Rectal smooth muscle tissue (tissue), 1 donor: Measurements from ENCODE around the gene ADGRV1.

Experiments
- H3K27ac ChIP-seq: one replicate; pipeline ENCODE4 v1.7.0; 2013; ENCODE audit warnings: low read depth, low read length, inconsistent platforms
- H3K27me3 ChIP-seq: one replicate; pipeline ENCODE4 v1.7.0; 2013; ENCODE audit warnings: low read length; ENCODE audit not compliant: control insufficient read depth, insufficient read depth
- H3K36me3 ChIP-seq: one replicate; pipeline ENCODE4 v1.7.0; 2013; ENCODE audit warnings: low read length; ENCODE audit not compliant: control insufficient read depth, insufficient read depth
- H3K4me1 ChIP-seq: one replicate; pipeline ENCODE4 v1.7.0; 2013; ENCODE audit warnings: low read length; ENCODE audit not compliant: control insufficient read depth, insufficient read depth
- H3K4me3 ChIP-seq: one replicate; pipeline ENCODE4 v1.7.0; 2013; ENCODE audit warnings: low read length
- H3K9ac ChIP-seq: one replicate; pipeline ENCODE4 v1.7.0; 2013; ENCODE audit warnings: low read length

The ADGRV1 gene

DNA sequence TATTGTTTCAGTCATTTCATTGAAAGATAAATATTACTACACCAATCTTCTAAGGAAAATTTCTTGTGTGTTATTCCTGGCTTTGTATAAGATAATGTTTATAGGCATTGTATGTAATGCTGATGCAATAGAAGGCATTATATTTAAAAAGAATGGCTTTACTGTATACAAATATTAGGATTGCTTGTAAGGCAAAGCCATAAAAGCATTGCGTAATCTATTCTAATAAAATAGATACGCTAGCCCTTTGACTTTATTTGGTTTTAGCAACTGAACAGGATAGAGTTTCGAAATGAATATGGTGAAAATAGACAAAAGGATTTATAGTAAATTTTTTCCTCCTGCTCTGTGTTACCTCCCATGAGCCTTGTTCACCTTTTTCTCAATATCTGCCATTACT is 23.7 kb upstream of the ADGRV1 start:
- H3K9ac ChIP-seq, result no peak overlapping the region
- no peak overlapping the region for H3K4me3 ChIP-seq
- no peak overlapping the region for H3K27ac ChIP-seq
- H3K27me3 ChIP-seq, result no peaks in the 10 kb centered on the region
- no peaks in the 10 kb centered on the region for H3K36me3 ChIP-seq
- peaks cover 4% of the 10 kb centered on the region for H3K4me1 ChIP-seq

DNA sequence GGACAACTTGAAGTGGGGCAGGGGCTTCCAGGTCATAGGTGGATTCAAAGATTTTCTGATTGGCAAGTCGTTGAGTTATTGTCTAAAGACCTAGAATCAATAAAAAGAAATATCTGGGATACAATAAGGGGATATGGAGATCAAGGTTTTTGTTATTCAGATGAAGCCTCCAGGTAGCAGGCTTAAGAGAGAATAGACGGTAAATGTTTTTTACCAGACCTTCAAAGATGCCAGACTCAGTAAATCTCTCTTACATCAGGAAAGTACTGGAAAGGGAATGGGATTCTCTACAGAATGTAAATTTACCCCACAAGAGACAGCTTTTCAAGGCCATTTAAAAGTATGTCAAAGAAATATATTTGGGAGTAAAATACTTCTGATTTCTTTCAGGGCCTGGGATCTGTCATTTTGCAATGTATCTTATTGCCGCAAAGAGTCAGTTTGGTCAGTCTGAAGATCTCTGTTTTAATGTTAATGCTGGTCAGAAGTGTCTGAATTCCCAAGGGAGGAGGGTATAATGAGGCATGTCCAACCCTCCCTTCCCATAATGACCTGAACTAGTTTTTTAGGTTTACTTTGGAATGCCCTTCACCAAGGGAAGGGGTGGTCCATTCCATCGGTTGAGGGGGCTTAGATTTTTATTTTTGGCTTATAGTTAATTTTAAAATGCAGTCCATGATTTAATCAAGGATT is 15.6 kb upstream of the ADGRV1 start:
- Histone ChIP-seq H3K27me3 (no peaks in the 10 kb centered on the region), H3K4me3 (no peak overlapping the region), H3K9ac (no peak overlapping the region), H3K4me1 (no peaks in the 10 kb centered on the region), H3K36me3 (no peaks in the 10 kb centered on the region), H3K27ac (no peak overlapping the region)

DNA sequence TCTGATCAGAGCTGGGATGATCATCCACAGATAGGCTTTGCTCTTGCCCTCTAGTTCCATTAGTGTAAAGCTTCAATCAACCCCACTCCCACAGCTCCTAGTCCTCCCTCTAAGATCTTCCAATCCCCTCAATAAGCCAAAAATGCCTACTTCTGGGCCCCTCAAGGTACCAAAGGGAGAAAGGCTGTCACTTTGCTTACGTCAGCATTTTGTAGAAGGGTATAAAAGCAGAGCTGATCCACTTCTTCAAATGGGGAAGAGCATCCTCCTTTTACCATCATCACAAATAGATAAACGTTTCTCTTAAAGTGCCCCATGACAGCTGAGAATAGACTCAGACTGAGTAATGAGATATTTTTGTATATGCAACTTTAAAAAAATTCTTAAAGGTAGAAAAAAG is 13.1 kb upstream of the ADGRV1 start:
- Histone ChIP-seq H3K27ac (no peak overlapping the region), H3K27me3 (no peaks in the 10 kb centered on the region), H3K36me3 (no peaks in the 10 kb centered on the region), H3K4me3 (no peak overlapping the region), H3K9ac (no peak overlapping the region), H3K4me1 (no peaks in the 10 kb centered on the region)

DNA sequence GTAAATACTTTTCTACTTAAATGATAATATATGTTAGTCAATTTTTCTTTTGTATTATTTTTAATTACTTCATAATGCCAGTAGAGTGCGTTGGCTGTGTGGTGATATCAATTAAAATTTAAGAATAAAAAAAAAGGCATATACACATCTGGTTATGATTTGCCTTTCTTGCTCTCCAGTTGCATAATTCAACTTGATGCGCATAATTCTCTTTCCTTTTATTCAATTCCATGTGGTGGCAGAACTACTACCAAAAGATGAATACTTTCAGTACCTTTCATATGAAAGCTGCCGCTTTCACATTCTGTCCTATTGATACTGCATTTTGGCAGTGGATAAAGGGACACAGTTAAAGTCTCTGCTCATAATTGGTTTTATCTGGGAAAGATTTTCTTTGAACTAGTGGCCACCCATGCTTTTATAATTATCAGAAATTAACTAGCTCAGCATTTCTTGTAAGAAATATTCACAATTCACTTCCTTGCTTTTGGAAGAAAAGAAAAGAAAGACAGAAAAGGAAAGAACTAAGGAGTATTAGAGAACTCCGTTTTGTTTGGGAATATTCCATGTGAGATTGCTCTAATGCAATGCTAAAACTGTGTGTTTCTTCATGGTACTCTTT is 12.3 kb upstream of the ADGRV1 start:
- Histone ChIP-seq H3K4me3 (no peak overlapping the region), H3K27ac (no peak overlapping the region), H3K9ac (no peak overlapping the region), H3K36me3 (no peaks in the 10 kb centered on the region), H3K27me3 (no peaks in the 10 kb centered on the region), H3K4me1 (no peaks in the 10 kb centered on the region)

- Histone ChIP-seq H3K9ac (no peak overlapping the region), H3K27ac (no peak overlapping the region), H3K4me1 (no peaks in the 10 kb centered on the region), H3K27me3 (no peaks in the 10 kb centered on the region), H3K4me3 (no peak overlapping the region), H3K36me3 (no peaks in the 10 kb centered on the region)
Measured at GRCh38 chr5:90547072-90547536, 11.5 kb upstream of the ADGRV1 start.

GRCh38 chr5:90548069-90548593 is 10.5 kb upstream of the ADGRV1 start:
- H3K9ac ChIP-seq, result no peak overlapping the region
- H3K4me1 ChIP-seq, result no peaks in the 10 kb centered on the region
- H3K27me3 ChIP-seq, result peaks cover 3% of the 10 kb centered on the region
- no peaks in the 10 kb centered on the region for H3K36me3 ChIP-seq
- H3K4me3 ChIP-seq, result no peak overlapping the region
- no peak overlapping the region for H3K27ac ChIP-seq

- Histone ChIP-seq H3K4me3 (no peak overlapping the region), H3K9ac (no peak overlapping the region), H3K27ac (no peak overlapping the region)
Measured at GRCh38 chr5:90549223-90549622, 9.4 kb upstream of the ADGRV1 start.

GRCh38 chr5:90549729-90550275 is 8.8 kb upstream of the ADGRV1 start:
- no peak overlapping the region for H3K4me3 ChIP-seq
- H3K27me3 ChIP-seq, result peaks cover 3% of the 10 kb centered on the region
- H3K9ac ChIP-seq, result no peak overlapping the region
- H3K4me1 ChIP-seq, result no peaks in the 10 kb centered on the region
- H3K27ac ChIP-seq, result no peak overlapping the region
- no peaks in the 10 kb centered on the region for H3K36me3 ChIP-seq

More at GRCh38 chr5:90549223-90549622, 9.4 kb upstream of the ADGRV1 start:
- H3K36me3 ChIP-seq, result no peaks in the 10 kb centered on the region
- no peaks in the 10 kb centered on the region for H3K4me1 ChIP-seq
- H3K27me3 ChIP-seq, result peaks cover 3% of the 10 kb centered on the region

DNA sequence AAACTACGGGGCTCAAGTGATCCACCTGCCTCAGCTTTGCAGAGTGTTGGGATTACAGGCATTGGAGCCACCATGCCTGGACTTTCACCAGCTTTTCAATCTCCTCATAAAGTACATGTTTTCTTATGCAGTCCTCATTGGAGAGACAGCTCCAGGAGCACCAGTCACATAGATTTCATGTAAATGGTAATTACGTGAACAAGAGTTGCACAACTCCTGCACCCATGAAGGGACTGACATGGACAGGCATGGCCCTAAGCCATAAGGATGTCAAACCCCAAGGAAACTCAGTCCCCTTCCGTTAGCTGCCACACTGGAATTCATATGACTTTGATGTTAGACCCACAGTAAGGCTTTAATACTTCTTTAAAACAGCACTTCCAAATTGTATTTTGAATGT is 7.6 kb upstream of the ADGRV1 start:
- no peak overlapping the region for H3K9ac ChIP-seq
- H3K27ac ChIP-seq, result no peak overlapping the region
- H3K27me3 ChIP-seq, result peaks cover 3% of the 10 kb centered on the region
- H3K4me3 ChIP-seq, result no peak overlapping the region
- no peaks in the 10 kb centered on the region for H3K4me1 ChIP-seq
- H3K36me3 ChIP-seq, result no peaks in the 10 kb centered on the region

DNA sequence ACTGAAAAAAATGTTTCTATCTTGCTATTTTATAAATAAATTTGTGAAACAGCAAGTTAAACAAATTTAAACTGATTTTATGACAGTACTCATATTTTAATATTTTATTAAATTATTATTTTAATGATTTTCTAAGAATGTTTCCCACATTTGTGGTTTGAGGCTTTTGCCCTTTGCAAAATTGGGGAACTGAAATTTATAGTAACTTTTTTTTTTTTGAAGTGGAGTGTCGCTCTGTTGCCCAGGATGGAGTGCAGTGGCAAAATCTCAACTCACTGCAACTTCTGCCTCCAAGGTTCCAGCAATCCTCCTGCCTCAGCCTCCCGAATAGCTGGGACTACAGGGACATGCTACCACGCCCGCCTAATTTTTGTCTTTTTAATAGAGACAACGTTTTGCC is 7.2 kb upstream of the ADGRV1 start:
- no peaks in the 10 kb centered on the region for H3K36me3 ChIP-seq
- no peak overlapping the region for H3K4me3 ChIP-seq
- H3K27ac ChIP-seq, result no peak overlapping the region
- H3K4me1 ChIP-seq, result no peaks in the 10 kb centered on the region
- H3K27me3 ChIP-seq, result peaks cover 3% of the 10 kb centered on the region
- no peak overlapping the region for H3K9ac ChIP-seq

DNA sequence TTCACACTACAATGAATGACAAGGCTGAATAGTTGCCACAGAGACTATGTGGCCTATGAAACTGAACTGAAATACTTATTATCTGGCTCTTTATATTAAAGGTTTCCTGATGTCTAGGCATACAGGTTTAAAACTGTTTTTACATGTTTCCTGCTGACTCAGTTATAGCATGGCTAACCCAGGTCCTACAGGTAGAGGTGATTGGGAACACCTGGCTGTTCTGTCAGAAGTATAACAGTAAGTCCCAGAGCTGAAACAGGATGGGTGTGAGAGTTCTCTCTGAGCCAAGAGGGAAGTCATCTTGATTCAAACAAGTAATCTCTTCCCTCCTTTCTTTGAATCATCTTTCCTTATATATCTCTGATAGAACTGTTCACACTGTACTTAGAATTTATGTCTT is 4.9 kb upstream of the ADGRV1 start:
- Histone ChIP-seq H3K9ac (no peak overlapping the region), H3K27me3 (peaks cover 8% of the 10 kb centered on the region), H3K4me1 (no peaks in the 10 kb centered on the region), H3K36me3 (no peaks in the 10 kb centered on the region), H3K4me3 (no peak overlapping the region), H3K27ac (no peak overlapping the region)

- Histone ChIP-seq H3K27ac (no peak overlapping the region), H3K36me3 (no peaks in the 10 kb centered on the region), H3K27me3 (peaks cover 12% of the 10 kb centered on the region), H3K4me1 (no peaks in the 10 kb centered on the region), H3K9ac (no peak overlapping the region), H3K4me3 (no peak overlapping the region)
Measured at GRCh38 chr5:90554358-90555006, 4.1 kb upstream of the ADGRV1 start.
